Nephron (organoid): Measurements from ENCODE around the gene DHFR2.

ENCODE experiments used
- H3K27ac Mint-ChIP-seq, 3 experiments: 2 replicates each; pipeline ENCODE4 v1.8.0; 2020; ENCODE audit warnings: mixed read lengths in 3 of 3, mild to moderate bottlenecking in 2 of 3, moderate library complexity in 1 of 3
- H3K27me3 Mint-ChIP-seq: 2 replicates; pipeline ENCODE4 v1.8.0; 2021; ENCODE audit warnings: low read depth, mild to moderate bottlenecking, moderate library complexity, mixed read lengths
- H3K36me3 Mint-ChIP-seq: 2 replicates; pipeline ENCODE4 v1.8.0; 2020; ENCODE audit warnings: low read depth, mixed read lengths
- H3K4me1 Mint-ChIP-seq: 2 replicates; pipeline ENCODE4 v1.8.0; 2020; ENCODE audit warnings: mixed read lengths
- H3K4me3 Mint-ChIP-seq, 3 experiments: 2 replicates each; pipeline ENCODE4 v1.8.0; 2020; ENCODE audit warnings: mild to moderate bottlenecking in 3 of 3, mixed read lengths in 3 of 3, moderate library complexity in 2 of 3
- H3K9me3 Mint-ChIP-seq: 2 replicates; pipeline ENCODE4 v1.8.0; 2020; ENCODE audit warnings: mixed read lengths
- TF ChIP-seq, protein P1 (sequence below), 3 experiments: fragments of 200-600 bp; sonication (generic); IDR thresholded peaks; one replicate each; pipeline ENCODE4 v1.5.0; 2021; ENCODE audit warnings: antibody characterized with exemption in 3 of 3; ENCODE audit not compliant: unreplicated experiment in 3 of 3

The DHFR2 gene

DNA sequence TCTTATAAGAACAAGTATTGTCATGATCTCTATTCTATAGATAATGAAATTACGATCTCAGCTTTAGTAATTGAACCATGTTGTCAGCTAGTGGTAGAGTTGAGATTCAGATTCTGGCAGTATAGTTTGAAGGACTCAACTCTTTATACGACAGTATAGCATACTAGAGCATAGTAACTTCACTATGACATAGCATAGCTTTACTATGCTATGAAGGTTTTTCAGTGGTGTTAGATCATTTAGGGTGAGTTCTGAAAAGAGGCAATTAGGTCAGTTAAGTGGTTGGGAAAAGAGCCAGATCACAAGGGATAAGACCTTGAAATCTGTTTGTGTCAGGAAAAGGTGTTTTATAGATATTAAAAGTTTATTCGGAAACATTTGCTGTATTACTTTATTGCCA is 42.4 kb downstream of the DHFR2 start:
- Mint-ChIP-seq H3K4me1 (no peaks in the 10 kb centered on the region), H3K36me3 (peaks cover 4% of the 10 kb centered on the region), H3K27ac (no peak overlapping the region), H3K4me3 (no peak overlapping the region), H3K9me3 (no peaks in the 10 kb centered on the region), H3K27me3 (no peaks in the 10 kb centered on the region)
- TF ChIP-seq, protein P1, sequence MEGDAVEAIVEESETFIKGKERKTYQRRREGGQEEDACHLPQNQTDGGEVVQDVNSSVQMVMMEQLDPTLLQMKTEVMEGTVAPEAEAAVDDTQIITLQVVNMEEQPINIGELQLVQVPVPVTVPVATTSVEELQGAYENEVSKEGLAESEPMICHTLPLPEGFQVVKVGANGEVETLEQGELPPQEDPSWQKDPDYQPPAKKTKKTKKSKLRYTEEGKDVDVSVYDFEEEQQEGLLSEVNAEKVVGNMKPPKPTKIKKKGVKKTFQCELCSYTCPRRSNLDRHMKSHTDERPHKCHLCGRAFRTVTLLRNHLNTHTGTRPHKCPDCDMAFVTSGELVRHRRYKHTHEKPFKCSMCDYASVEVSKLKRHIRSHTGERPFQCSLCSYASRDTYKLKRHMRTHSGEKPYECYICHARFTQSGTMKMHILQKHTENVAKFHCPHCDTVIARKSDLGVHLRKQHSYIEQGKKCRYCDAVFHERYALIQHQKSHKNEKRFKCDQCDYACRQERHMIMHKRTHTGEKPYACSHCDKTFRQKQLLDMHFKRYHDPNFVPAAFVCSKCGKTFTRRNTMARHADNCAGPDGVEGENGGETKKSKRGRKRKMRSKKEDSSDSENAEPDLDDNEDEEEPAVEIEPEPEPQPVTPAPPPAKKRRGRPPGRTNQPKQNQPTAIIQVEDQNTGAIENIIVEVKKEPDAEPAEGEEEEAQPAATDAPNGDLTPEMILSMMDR (IDR thresholded peaks at IDR 0.05; ENCODE audit: unreplicated experiment in 3 of 3): no peak

GRCh38 chr3:94019659-94020058 is 43.1 kb downstream of the DHFR2 start:
- TF ChIP-seq, protein P1 (IDR thresholded peaks at IDR 0.05; ENCODE audit: unreplicated experiment in 3 of 3): no peak
- Mint-ChIP-seq H3K4me1 (no peaks in the 10 kb centered on the region), H3K27me3 (no peaks in the 10 kb centered on the region), H3K27ac (no peak overlapping the region), H3K9me3 (no peaks in the 10 kb centered on the region), H3K36me3 (peaks cover 9% of the 10 kb centered on the region), H3K4me3 (no peak overlapping the region)

DNA sequence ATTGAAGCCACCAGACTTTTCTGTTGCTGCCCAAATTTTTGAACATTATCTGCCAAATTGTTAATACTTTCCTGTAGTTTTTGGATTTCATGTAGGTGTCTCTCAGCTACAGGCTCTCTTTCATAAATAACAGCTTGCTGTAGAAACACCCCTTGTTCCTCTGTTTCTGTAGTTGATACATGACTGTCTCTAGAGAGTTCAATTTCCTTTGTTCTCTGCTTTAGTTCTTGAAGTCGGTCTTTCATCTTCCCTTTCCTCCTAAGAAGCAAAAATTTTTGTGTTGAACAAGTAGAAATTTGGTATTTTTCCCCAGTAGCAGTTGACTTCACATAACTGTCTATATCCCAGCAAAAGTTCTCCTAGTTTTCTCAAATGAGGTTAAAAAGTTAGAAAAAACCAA is 47.7 kb downstream of the DHFR2 start:
- no peaks in the 10 kb centered on the region for H3K9me3 Mint-ChIP-seq
- TF ChIP-seq, protein P1 (IDR thresholded peaks at IDR 0.05; ENCODE audit: unreplicated experiment in 3 of 3): no peak
- H3K27ac Mint-ChIP-seq: no peak overlapping the region
- H3K4me1 Mint-ChIP-seq: no peaks in the 10 kb centered on the region
- H3K4me3 Mint-ChIP-seq: no peak overlapping the region
- H3K36me3 Mint-ChIP-seq: peaks cover 12% of the 10 kb centered on the region
- H3K27me3 Mint-ChIP-seq: no peaks in the 10 kb centered on the region

- Mint-ChIP-seq H3K27ac (no peak overlapping the region), H3K27me3 (no peaks in the 10 kb centered on the region), H3K9me3 (no peaks in the 10 kb centered on the region), H3K4me1 (no peaks in the 10 kb centered on the region), H3K4me3 (no peak overlapping the region), H3K36me3 (peaks cover 7% of the 10 kb centered on the region)
- TF ChIP-seq, protein P1 (IDR thresholded peaks at IDR 0.05; ENCODE audit: unreplicated experiment in 3 of 3): no peak
These were observed 50.5 kb downstream of the DHFR2 start for GRCh38 chr3:94012185-94012584.

GRCh38 chr3:94011233-94011711 is 51.4 kb downstream of the DHFR2 start:
- H3K4me1 Mint-ChIP-seq: no peaks in the 10 kb centered on the region
- H3K4me3 Mint-ChIP-seq: no peak overlapping the region
- no peaks in the 10 kb centered on the region for H3K27me3 Mint-ChIP-seq
- no peak overlapping the region for H3K27ac Mint-ChIP-seq
- H3K36me3 Mint-ChIP-seq: peaks cover 9% of the 10 kb centered on the region
- no peaks in the 10 kb centered on the region for H3K9me3 Mint-ChIP-seq
- TF ChIP-seq, protein P1 (IDR thresholded peaks at IDR 0.05; ENCODE audit: unreplicated experiment in 3 of 3): no peak

- Mint-ChIP-seq H3K36me3 (peaks cover 5% of the 10 kb centered on the region), H3K9me3 (no peaks in the 10 kb centered on the region), H3K4me3 (no peak overlapping the region), H3K27me3 (no peaks in the 10 kb centered on the region), H3K27ac (no peak overlapping the region), H3K4me1 (peaks cover under 1% of the 10 kb centered on the region)
- TF ChIP-seq, protein P1 (IDR thresholded peaks at IDR 0.05; ENCODE audit: unreplicated experiment in 3 of 3): no peak
These were observed 53.1 kb downstream of the DHFR2 start for GRCh38 chr3:94009608-94010007.
